Right renal cortex interstitium (tissue), 3 donors: ENCODE measurements around the gene KRT4. TPM values are rescaled to one million over a fixed set of nuclear protein-coding genes. Genes with fewer than 3 reads are reported as not detected.

Experiments used
- DNase-seq, 3 donors: peaks; one replicate each; pipeline ENCODE4 v3.0.0-alpha.2; 2013; ENCODE audit warnings: low read depth in 3 of 3, low spot score in 2 of 3
- polyA plus RNA-seq, 3 donors: library from polyadenylated mRNA; unstranded; fragments of 120-200 nt; gene quantifications; one replicate each; pipeline ENCODE4 v1.2.1, GENCODE V29; 2013; ENCODE audit not compliant: insufficient read length in 3 of 3

KRT4 gene
- polyA plus RNA-seq, 3 donors = 0.35 to 1.1 (median 0.54) TPM

- DNase-seq = no peak
These were observed 4.8 kb downstream of the KRT4 start for GRCh38 chr12:52809166-52809565.

GRCh38 chr12:52808573-52809160, 5.2 kb downstream of the KRT4 start:
- no peak for DNase-seq

DNA sequence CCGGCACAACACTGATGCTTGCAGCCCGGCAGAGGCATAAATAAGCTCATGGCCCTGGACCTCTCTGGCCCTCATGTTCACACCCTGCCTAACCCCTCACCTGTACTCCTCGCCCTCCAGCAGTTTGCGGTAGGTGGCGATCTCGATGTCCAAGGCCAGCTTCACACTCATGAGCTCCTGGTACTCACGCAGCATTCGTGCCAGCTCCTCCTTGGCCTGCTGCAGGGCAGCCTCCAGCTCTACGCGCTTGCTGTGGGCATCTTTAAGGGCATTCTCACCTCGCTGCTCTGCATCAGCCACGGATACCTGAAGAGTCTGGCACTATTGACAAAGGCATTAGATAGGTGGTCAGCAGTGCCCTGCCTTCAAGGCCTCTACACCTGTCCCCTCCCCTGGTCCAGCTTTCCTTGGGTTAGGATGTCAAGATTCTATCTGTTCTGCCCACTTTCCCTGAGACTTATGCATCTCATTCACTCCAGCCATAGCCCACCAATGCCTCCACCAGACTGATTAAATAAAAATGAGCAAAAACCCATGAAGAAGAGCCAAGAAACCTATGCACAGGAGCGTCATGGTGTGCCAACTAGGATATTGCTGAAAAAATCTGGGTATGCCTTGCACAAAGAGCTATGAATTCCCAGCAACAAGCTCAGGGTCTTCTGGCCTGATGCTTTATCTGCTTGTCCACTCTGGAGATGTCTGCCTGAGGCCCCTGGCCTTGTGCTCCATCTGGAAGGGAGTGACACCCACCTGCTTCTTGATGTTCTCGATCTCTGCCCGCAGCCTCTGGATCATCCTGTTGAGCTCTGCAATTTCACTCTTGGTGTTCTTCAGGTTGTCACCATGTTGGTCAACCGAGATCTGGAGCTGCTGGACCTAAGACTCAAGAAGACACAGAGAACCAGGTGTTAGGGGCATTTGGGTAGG, 6.1 kb downstream of the KRT4 start:
- DNase-seq = no peak

DNA sequence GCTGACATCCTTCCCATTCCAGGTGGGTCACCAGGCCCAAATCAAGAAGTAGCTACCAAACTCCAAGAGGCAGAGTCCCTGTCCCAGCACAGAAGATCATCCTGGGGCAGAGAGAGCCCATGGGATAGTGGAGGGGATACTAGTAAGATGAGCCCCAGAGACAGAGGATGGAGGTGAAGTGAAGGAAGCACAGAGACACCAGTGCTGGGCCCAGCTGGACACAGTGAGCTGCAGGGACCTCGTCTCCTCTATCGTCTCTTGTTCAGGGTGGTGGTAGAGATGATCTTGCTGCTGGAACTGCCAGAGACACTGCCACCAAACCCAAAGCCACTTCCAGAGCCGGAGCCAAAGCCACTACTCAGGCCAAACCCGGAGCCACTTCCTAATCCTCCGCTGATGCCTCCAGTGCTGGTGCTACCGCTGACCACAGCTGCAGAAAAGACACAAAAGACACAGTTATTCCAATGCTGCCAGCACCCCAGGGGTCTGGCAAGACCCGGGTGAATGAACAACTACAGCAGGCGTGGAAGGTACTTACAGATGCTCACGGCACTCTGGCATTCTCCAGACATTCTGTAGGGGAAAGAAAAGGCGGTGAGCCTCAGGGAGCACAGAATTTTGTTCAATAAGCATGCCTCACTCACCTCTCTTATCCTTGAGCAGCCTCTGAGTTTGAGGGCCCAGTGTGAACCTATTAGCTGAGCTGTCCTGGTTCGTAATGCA, 6.9 kb downstream of the KRT4 start:
- DNase-seq = no peak

GRCh38 chr12:52806169-52806811, 7.6 kb downstream of the KRT4 start:
- DNase-seq = no peak

DNA sequence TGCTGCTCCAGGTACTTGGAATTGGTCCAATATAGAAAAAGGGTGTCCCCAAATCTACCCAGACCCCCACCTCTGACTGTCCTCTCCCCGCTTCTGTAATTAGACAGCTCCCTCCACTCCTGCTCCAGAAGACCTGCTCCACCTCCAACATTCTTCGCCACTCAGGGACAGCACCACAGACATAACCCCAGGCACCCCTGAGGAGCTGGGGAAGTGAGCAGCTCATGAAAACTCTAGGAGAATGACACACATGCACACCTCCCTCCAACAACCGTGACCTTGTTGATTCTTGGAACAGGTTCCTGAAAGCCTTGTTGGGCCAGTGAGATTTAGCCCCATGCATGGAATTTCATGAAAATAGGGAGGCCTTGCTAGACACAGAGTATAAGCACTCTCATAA, 8.2 kb downstream of the KRT4 start:
- no peak for DNase-seq

DNA sequence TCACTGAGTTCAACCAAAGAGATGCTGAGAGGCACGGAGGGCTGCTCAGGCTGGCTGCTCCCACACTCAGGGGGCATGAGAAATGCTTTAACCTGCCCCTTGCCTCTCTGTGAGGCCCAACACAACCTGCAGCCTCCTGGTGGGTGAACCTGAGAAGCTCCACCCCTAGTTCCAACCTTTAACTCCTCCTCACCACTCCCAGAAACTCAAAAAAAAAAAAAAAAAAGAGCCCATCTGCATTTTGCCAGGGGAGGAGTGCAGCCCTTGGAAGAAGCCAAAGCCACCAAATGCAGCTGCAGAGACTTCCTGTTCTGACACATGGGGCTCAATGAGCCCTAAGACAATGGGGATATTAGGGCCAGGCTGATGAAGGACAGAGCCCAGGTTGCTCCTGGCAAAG, 8.9 kb downstream of the KRT4 start:
- no peak for DNase-seq

GRCh38 chr12:52802442-52802841, 11.5 kb downstream of the KRT4 start:
- DNase-seq = no peak

DNA sequence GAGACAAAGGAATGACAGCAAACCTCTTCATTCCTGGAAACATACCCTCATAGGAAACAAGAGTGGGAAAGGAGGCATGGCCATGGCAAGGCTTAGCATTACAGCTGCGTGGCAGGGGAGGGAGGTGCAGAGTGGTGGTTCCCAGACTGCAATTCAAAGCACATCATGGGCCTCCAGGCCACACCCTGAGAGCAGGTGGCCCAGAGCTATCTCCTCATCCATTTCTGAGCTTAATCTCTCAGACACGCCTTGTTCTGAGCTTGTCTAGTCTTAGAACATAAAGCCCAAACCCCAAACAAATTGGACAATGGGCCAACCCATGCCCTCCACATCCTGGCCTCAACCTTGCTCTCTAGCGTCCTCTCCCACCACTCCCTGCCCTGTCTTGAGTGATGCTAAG, 12.1 kb downstream of the KRT4 start:
- no peak for DNase-seq

GRCh38 chr12:52800259-52800917, 13.5 kb downstream of the KRT4 start:
- DNase-seq = no peak

- no peak for DNase-seq
These were observed 14.3 kb downstream of the KRT4 start for GRCh38 chr12:52799505-52800211.

DNA sequence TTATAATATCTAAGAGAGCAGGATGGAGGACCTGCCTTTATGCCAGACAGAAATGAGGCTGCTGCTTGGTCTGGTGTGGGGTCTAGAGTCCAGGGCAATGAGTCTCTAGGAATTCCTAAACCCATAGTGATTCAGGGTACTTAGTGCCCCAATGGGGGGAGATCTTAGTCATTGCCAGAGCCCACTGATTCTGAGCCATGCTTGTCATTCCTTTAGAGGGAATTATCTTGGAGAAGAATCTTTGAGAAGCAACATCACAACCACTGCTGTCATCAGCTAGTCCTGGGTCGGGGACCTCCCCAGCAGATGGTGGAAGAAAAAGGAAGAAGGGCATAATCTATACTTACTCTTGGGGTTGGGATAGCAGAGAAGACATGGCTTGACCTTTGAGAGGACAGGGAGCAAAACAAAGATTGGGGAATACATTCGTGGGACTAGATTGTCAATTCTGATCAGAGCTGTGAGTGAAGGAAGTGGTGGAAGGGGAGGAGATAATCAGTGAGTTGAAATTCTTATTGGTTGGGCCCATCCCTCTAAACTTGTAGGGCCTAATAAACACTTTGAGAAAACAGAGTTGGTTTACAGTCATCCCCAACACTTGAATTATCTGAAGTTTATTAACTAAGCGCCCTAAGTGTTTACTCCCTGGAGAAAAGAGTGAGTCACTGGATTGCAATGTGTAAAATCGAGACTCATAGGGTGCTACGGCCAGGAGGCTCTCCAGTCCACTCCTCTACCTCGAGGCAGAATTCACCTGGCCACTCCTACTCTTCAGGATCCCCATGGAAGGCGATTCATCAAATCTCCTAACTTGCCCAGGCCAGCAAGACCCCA, 15.0 kb downstream of the KRT4 start:
- DNase-seq = no peak

DNA sequence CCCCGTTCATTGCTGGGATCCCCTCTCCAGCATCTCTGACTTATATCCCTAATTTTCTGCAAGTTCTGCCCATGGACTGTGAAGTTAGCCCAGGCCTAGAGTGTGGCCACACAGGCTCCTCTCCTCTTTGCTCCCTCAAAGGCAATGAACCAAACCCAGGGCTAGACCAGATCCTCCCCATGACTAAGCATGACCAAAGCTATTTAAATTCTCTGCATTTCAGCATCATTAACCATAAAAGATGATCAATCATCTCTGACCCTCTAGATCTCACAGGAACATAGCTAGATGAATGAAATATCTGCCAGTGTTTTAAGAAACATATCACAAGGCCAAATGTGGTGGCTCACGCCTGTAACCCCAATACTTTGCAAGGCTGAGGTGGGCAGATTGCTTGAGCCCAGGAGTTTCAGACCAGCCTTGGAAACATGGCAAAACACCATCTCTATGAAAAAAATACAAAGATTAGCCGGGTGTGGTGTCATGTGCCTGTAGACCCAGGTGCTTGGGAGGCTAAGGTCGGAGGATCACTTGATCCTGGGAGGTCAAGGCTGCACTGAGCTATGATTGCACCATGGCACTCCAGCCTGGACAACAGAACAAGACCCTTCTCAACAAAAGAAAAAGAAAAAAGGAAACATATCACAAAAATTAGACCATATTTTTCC, 15.8 kb downstream of the KRT4 start:
- DNase-seq = no peak

DNA sequence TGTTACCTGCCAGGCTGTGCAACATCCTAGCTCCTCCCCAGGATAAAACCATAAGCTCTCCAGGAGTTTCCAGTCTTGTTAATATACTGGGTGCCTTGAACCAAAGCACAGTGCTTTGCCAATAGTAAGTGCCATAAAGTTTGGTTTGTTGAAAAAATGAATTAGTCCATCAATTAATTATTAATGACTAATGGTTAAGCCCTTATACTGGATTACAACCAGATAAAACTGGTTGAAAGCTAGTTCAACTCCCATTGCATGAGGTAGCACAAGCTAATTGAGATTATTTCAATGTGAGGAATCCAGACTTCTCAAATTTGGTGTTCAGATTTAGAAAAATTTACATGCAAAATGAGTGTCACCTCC, 16.4 kb downstream of the KRT4 start:
- no peak for DNase-seq

- DNase-seq = no peak
These were observed 16.9 kb downstream of the KRT4 start for GRCh38 chr12:52796839-52797528.

DNA sequence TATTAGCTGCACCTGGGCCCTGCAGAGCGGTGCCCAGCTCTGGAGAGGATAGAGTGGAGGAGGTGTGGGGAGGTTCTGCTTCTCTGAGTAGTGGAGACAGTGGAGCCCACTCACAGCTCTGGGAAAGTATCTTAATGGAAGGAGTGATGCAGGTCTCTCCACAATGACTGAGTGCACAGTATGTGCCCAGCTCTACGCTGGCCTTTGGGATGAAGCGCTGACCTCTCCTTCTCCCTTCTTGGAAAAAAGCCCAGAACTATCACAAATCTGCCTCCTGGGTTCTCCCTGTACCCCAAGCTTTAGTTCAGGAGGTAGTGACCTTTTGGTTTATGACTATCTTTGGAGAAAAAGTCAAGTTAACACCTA, 17.5 kb downstream of the KRT4 start:
- no peak for DNase-seq

DNA sequence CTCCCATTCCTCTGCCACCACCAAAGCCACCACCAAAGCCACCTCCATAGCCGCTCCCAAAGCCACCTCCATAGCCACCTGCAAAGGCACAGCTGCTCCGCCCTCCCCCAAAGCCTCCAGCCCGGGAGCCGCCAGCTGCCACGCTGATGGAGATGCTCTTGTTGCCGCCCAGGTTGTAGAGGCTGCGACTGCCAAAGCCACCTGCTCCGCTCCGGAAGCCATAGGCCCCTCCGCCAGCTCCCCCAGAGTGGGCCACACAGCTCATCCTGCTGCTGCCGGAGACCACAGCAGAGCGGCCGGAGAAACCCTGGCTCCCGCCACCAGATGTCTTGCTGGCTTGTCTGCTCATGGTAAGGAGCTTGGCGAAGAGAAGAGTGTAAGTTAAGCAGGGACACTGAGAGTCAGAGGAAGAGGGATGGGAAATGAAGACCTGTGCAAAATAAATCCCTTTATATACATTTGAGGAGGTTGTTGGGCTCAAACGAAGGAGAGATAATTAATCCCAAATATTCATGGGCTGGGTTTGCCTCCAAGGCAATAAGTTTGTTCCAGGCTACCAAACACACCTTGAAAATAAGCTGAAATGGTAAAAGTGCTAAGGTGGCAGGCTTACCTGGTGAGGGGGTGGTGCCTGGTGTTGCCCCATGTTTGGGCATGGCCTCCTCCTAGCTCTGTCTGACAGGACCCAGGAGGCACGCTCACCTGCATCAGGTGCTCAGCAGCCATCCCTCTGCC, 18.1 kb downstream of the KRT4 start, which contains the start of gene KRT3:
TSS of gene KRT3 (minus strand) at position 424 of the 735 bp plus-strand sequence. CDS start at position 349, 75 bp downstream.
- no peak for DNase-seq
